Panc1 (cell line): ENCODE results near the gene KCNB1. TPM values are rescaled to one million over a fixed set of nuclear protein-coding genes. Genes with fewer than 3 reads are reported as not detected.

ENCODE experiments used
- ATAC-seq: fragments of 200-7000 bp; cut with Tn5 transposase; 2 replicates; pipeline ENCODE4 v1.9.1; 2020; ENCODE audit warnings: mild to moderate bottlenecking, moderate library complexity
- BruUV-seq: library from RNA; stranded (reverse); fragments of 400-500 nt; replicated peaks from 2 replicates; lab custom pipeline; 2021; lab: Mats Ljungman, UMichigan
- CTCF ChIA-PET: fragments of 300-600 bp; sonication (Branson Sonifier 250); formaldehyde crosslinking; loops from one replicate; lab custom pipeline; 2022; ENCODE audit warnings: antibody characterized with exemption; lab: Charles Lee
- POLR2A ChIA-PET: fragments of 300-600 bp; sonication (Branson Sonifier 250); formaldehyde crosslinking; loops from one replicate; lab custom pipeline; 2022; ENCODE audit warnings: antibody characterized with exemption; lab: Charles Lee
- DNase-seq: peaks from one replicate; pipeline ENCODE4 v3.0.0-alpha.2; 2010; ENCODE audit warnings: low read depth, low spot score
- H3K27ac ChIP-seq: 2 replicates; pipeline ENCODE4 v1.5.1; 2011; ENCODE audit warnings: mild to moderate bottlenecking, low read length, inconsistent platforms
- H3K27me3 ChIP-seq: fragments of 200-500 bp; sonication (Bioruptor generic); 2 replicates; pipeline ENCODE4 v1.6.0; 2014; ENCODE audit warnings: low read length, inconsistent platforms; ENCODE audit not compliant: control insufficient read depth, insufficient read depth
- H3K36me3 ChIP-seq: fragments of 200-500 bp; sonication (Bioruptor generic); 2 replicates; pipeline ENCODE4 v1.5.1; 2014; ENCODE audit warnings: inconsistent platforms, mild to moderate bottlenecking, low read length, moderate library complexity; ENCODE audit not compliant: control insufficient read depth, insufficient read depth
- H3K4me1 ChIP-seq: 2 replicates; pipeline ENCODE4 v1.5.1; 2011; ENCODE audit warnings: inconsistent platforms, mild to moderate bottlenecking, low read length, moderate library complexity; ENCODE audit not compliant: control insufficient read depth, insufficient read depth
- H3K4me3 ChIP-seq, 2 experiments: 2 replicates each; pipeline ENCODE4 v1.5.1; 2011 to 2012; ENCODE audit warnings: low read depth in 2 of 2, low read length in 2 of 2, mild to moderate bottlenecking in 2 of 2, inconsistent platforms in 1 of 2, moderate library complexity in 1 of 2
- H3K9me3 ChIP-seq: fragments of 200-500 bp; sonication (Bioruptor generic); 2 replicates; pipeline ENCODE4 v1.5.1; 2014; ENCODE audit warnings: low read depth, mild to moderate bottlenecking, inconsistent platforms, low read length, moderate library complexity; ENCODE audit not compliant: control insufficient read depth, insufficient read depth
- POLR2AphosphoS5 ChIP-seq: IDR thresholded peaks from 2 replicates; pipeline ENCODE4 v1.6.1; 2012; ENCODE audit warnings: mild to moderate bottlenecking, low read depth, low read length, moderate library complexity
- SIN3A ChIP-seq: IDR thresholded peaks from 2 replicates; pipeline ENCODE4 v1.6.1; 2012; ENCODE audit warnings: low read depth, mild to moderate bottlenecking, low read length, moderate library complexity, borderline replicate concordance; ENCODE audit not compliant: insufficient read depth
- TCF7L2 ChIP-seq: IDR thresholded peaks from 2 replicates; pipeline ENCODE4 v1.6.1; 2011; ENCODE audit warnings: mild to moderate bottlenecking, low read depth, low read length, inconsistent platforms
- in situ Hi-C: cut with HindIII; loops from 2 replicates; pipeline ENCODE4 v1.10.0; 2016; ENCODE audit warnings: low sequenced_read_pairs, low pct_unique_long_range_greater_than_20kb
- intact Hi-C: fragments of 100-400 bp; cut with micrococcal nuclease; formaldehyde crosslinking; loops from one replicate; pipeline ENCODE4 v1.10.0; 2022; ENCODE audit not compliant: unreplicated experiment
- total RNA-seq: library from RNA; stranded (reverse); gene quantifications from one replicate; pipeline ENCODE4 v1.2.1, GENCODE V29; 2021; ENCODE audit not compliant: unreplicated experiment
- TF ChIP-seq, protein P1 (sequence below), 2 experiments: IDR thresholded peaks; 2 replicates each; pipeline ENCODE4 v1.6.1; 2011 to 2012; ENCODE audit warnings: low read depth in 2 of 2, control low read depth in 1 of 2, low read length in 1 of 2, mild to moderate bottlenecking in 1 of 2, moderate library complexity in 1 of 2; ENCODE audit not compliant: insufficient read depth in 1 of 2
- TF ChIP-seq, protein P2 (sequence below): fragments of 450-650 bp; IDR thresholded peaks from 2 replicates; pipeline ENCODE4 v1.5.1; 2017; ENCODE audit warnings: mild to moderate bottlenecking

Gene KCNB1
- total RNA-seq, 1 experiment from 2014 or later: 11.1 TPM

DNA sequence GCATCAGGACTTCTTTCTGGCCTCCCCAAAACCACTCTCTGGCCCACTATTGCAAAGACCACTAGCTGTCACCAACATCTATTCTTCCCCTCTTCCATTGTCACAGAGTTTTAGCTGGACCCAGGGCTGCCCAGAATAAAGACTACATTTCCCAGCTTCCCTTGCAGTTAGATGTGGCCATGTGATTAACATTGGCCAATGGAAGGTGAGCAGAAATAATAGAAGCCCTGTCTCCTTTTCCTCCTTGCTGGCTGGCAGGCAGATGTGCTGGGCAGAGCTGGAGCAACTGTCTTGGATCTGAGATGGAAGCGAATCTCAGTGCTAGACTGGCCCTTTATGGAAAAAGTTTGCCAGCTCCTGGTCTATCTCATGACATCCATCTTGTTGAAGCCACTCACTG lies 97.0 kb downstream of the KCNB1 start:
- H3K27me3 ChIP-seq: no peaks in the 10 kb centered on the region
- TF ChIP-seq POLR2AphosphoS5 (no peak), TCF7L2 (no peak), SIN3A (no peak)
- TF ChIP-seq, protein P1, sequence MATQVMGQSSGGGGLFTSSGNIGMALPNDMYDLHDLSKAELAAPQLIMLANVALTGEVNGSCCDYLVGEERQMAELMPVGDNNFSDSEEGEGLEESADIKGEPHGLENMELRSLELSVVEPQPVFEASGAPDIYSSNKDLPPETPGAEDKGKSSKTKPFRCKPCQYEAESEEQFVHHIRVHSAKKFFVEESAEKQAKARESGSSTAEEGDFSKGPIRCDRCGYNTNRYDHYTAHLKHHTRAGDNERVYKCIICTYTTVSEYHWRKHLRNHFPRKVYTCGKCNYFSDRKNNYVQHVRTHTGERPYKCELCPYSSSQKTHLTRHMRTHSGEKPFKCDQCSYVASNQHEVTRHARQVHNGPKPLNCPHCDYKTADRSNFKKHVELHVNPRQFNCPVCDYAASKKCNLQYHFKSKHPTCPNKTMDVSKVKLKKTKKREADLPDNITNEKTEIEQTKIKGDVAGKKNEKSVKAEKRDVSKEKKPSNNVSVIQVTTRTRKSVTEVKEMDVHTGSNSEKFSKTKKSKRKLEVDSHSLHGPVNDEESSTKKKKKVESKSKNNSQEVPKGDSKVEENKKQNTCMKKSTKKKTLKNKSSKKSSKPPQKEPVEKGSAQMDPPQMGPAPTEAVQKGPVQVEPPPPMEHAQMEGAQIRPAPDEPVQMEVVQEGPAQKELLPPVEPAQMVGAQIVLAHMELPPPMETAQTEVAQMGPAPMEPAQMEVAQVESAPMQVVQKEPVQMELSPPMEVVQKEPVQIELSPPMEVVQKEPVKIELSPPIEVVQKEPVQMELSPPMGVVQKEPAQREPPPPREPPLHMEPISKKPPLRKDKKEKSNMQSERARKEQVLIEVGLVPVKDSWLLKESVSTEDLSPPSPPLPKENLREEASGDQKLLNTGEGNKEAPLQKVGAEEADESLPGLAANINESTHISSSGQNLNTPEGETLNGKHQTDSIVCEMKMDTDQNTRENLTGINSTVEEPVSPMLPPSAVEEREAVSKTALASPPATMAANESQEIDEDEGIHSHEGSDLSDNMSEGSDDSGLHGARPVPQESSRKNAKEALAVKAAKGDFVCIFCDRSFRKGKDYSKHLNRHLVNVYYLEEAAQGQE (IDR thresholded peaks at IDR 0.05; ENCODE audit: insufficient read depth in 1 of 2, low read depth in 2 of 2, low read length in 1 of 2): no peak
- TF ChIP-seq, protein P2, sequence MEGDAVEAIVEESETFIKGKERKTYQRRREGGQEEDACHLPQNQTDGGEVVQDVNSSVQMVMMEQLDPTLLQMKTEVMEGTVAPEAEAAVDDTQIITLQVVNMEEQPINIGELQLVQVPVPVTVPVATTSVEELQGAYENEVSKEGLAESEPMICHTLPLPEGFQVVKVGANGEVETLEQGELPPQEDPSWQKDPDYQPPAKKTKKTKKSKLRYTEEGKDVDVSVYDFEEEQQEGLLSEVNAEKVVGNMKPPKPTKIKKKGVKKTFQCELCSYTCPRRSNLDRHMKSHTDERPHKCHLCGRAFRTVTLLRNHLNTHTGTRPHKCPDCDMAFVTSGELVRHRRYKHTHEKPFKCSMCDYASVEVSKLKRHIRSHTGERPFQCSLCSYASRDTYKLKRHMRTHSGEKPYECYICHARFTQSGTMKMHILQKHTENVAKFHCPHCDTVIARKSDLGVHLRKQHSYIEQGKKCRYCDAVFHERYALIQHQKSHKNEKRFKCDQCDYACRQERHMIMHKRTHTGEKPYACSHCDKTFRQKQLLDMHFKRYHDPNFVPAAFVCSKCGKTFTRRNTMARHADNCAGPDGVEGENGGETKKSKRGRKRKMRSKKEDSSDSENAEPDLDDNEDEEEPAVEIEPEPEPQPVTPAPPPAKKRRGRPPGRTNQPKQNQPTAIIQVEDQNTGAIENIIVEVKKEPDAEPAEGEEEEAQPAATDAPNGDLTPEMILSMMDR: no peak
- in situ Hi-C loops (no loop called here), intact Hi-C loops (no loop called here)
- peak; percentile 41; the same call in 1 of the 2 replicates for ATAC-seq
- H3K27ac ChIP-seq: peak overlapping the region; percentile 94; the same call in 1 of the 2 replicates
- ChIA-PET CTCF (interaction anchor here (0.5 to 5.0 kb wide), 3 partner anchors 99 to 427 kb away, joined by 4 to 30 read pairs (median 7); partner anchors contain the start of gene SLC9A8), POLR2A (no interaction called here)
- no TSS peak for BruUV-seq
- H3K9me3 ChIP-seq: no peaks in the 10 kb centered on the region
- H3K4me1 ChIP-seq: peaks cover 36% of the 10 kb centered on the region
- DNase-seq: no peak
- no peak overlapping the region for H3K4me3 ChIP-seq
- H3K36me3 ChIP-seq: no peaks in the 10 kb centered on the region

DNA sequence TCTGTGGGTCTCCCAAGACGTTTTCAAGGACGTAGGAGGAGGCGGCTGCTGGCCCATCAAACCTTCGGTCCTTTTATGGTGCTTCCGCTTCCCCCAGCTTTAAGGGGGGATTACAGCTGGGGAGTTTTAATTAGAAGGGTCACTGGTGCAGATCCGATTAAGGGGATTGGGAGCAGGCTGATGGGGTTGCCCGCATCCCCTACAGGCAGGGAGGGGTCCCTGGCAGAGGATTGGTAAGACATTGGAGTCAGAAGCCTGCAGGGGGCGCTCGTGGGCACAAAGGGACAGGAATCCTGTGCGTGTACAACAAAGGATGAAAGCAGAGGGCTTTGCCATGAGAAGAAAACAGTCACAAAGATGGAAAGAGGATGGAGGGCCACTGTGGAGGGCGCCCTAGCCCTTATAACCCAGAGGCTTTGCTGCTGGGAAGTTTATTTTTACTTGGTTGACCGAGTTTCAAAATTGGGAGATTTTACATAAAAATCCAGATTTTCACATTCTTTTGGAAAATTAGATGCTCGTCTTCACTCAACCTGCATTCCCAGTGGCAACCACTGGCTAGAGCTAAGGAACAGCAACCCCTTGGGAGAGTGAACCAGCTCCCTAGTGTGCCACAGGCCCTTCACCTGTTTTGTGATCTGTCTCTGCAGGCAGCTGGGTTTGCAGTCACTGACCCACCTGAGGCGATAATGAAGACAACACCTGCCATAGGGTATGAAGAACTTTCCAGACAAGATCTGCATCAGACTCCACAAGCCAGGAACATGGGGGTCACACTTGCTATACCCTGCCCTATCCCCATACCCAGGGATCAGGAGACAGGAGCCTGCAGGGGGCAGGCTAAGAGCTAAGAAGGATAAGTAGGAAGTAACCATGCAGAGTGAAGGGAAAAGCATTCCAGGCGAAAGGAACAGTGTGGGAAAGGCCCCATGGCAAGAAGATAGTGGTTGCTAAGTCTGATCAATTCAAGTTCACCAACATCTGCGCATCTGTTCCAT lies 97.7 kb downstream of the KCNB1 start:
- Histone ChIP-seq H3K27me3 (no peaks in the 10 kb centered on the region), H3K27ac (peak overlapping the region; percentile 94), H3K36me3 (no peaks in the 10 kb centered on the region), H3K4me1 (peaks cover 43% of the 10 kb centered on the region), H3K4me3 (no peak overlapping the region), H3K9me3 (no peaks in the 10 kb centered on the region)
- peak; percentile 13 for DNase-seq
- TF ChIP-seq, protein P2: peak; percentile 93
- TF ChIP-seq POLR2AphosphoS5: no peak
- ChIA-PET POLR2A (interaction anchor here (0.5 kb wide), 1 partner anchor 21 kb away, joined by 3 read pairs; no protein-coding TSS in a partner anchor), CTCF (interaction anchor here (0.5 to 5.0 kb wide), 4 partner anchors 99 to 428 kb away, joined by 3 to 30 read pairs (median 6); partner anchors contain the start of gene SLC9A8)
- intact Hi-C loops: loop anchor here (5.0 kb wide), 1 partner anchor 98 kb away; the partner anchor contains the start of gene KCNB1
- no TSS peak for BruUV-seq
- in situ Hi-C loops: no loop called here
- no peak for ATAC-seq
